HepG2 (cell line): ENCODE measurements around the gene STXBP4. TPM values are rescaled to one million over a fixed set of nuclear protein-coding genes. Genes with fewer than 3 reads are reported as not detected.

Experiments
- ATAC-seq: fragments of 200-7000 bp; cut with Tn5 transposase; 3 replicates; pipeline ENCODE4 v1.9.1; 2020; ENCODE audit warnings: mild to moderate bottlenecking, moderate library complexity
- BruUV-seq: library from RNA; stranded (reverse); fragments of 400-500 nt; replicated peaks from 2 replicates; lab custom pipeline; 2021; lab: Mats Ljungman, UMichigan
- CTCF ChIA-PET: fragments of 300-600 bp; formaldehyde crosslinking; extraction: SDS; loops from one replicate; lab custom pipeline; 2021; ENCODE audit warnings: low total read pairs, inconsistent platforms, low intra/inter-chr PET ratio; lab: Yijun Ruan, JAX
- POLR2A ChIA-PET: fragments of 350-600 bp; sonication (Branson Sonifier 250); formaldehyde crosslinking; loops from one replicate; lab custom pipeline; 2020; ENCODE audit warnings: antibody characterized with exemption, inconsistent platforms; lab: Yijun Ruan, JAX
- DNase-seq: peaks from one replicate; pipeline ENCODE4 v3.0.0-alpha.2; 2015; ENCODE audit warnings: low spot score
- FAIRE-seq: peaks from 3 replicates; lab custom pipeline; 2011; peaks lifted over from hg19 to GRCh38; lab: Jason Lieb, UNC
- H2AFZ ChIP-seq: one replicate; pipeline ENCODE4 v1.6.1; 2011; ENCODE audit warnings: low read length, inconsistent platforms
- H3K27ac ChIP-seq: fragments of 300-600 bp; 3 replicates; pipeline ENCODE4 v1.8.0; 2011; ENCODE audit warnings: mixed run types, mild to moderate bottlenecking, mixed read lengths, low read length, inconsistent platforms; ENCODE audit not compliant: insufficient read depth; ENCODE audit errors: extremely low read length
- H3K27me3 ChIP-seq, 2 experiments: fragments of 200-600 bp in 1 of 2; 2 replicates in 1 of 2; 3 replicates in 1 of 2; pipeline versions ENCODE4 v1.6.0 to v1.8.0; 2011; ENCODE audit warnings: low read length in 2 of 2, mild to moderate bottlenecking in 2 of 2, moderate library complexity in 2 of 2, inconsistent platforms in 1 of 2; ENCODE audit not compliant: insufficient read depth in 2 of 2, control insufficient read depth in 1 of 2
- H3K36me3 ChIP-seq, 2 experiments: fragments of 200-600 bp in 1 of 2; replicated peaks in 1 of 2; 2 replicates in 1 of 2; 3 replicates in 1 of 2; pipeline versions ENCODE4 v1.5.1 to v1.8.0; 2011; ENCODE audit warnings: low read length in 2 of 2, inconsistent platforms in 1 of 2; ENCODE audit not compliant: insufficient read depth in 2 of 2, control insufficient read depth in 1 of 2
- H3K4me1 ChIP-seq: 2 replicates; pipeline ENCODE4 v1.5.1; 2012; ENCODE audit warnings: low read length, inconsistent platforms; ENCODE audit not compliant: insufficient read depth
- H3K4me2 ChIP-seq: 2 replicates; pipeline ENCODE4 v1.6.0; 2011; ENCODE audit warnings: low read depth, low read length, inconsistent platforms
- H3K4me3 ChIP-seq, 3 experiments: fragments of 200-600 bp in 1 of 3; sonication (generic), shearing (Covaris generic) in 1 of 3; replicated peaks in 1 of 3; 2 replicates each; pipeline ENCODE4 v1.5.1; 2011 to 2016; ENCODE audit warnings: low read length in 3 of 3, inconsistent platforms in 2 of 3, low read depth in 2 of 3, mild to moderate bottlenecking in 2 of 3, control low read depth in 1 of 3, mixed read lengths in 1 of 3; ENCODE audit not compliant: insufficient read depth in 1 of 3
- H3K79me2 ChIP-seq: one replicate; pipeline ENCODE4 v1.6.1; 2011; ENCODE audit warnings: low read length, inconsistent platforms; ENCODE audit not compliant: insufficient read depth
- H3K9ac ChIP-seq: 2 replicates; pipeline ENCODE4 v1.6.0; 2011; ENCODE audit warnings: mild to moderate bottlenecking, low read depth, low read length, inconsistent platforms; ENCODE audit not compliant: insufficient read depth
- H3K9me3 ChIP-seq: 2 replicates; pipeline ENCODE4 v1.5.1; 2012; ENCODE audit warnings: mild to moderate bottlenecking, low read length
- H4K20me1 ChIP-seq: 2 replicates; pipeline ENCODE4 v1.6.0; 2011; ENCODE audit warnings: inconsistent platforms, mild to moderate bottlenecking, low read length, moderate library complexity; ENCODE audit not compliant: insufficient read depth
- AGO2 ChIP-seq: fragments of 200-400 bp; formaldehyde crosslinking; optimal IDR thresholded peaks from 2 replicates; pipeline ENCODE3; 2017; ENCODE audit warnings: mild to moderate bottlenecking, low read depth, low read length, moderate library complexity
- ARNT ChIP-seq: fragments of 450-650 bp; IDR thresholded peaks from 2 replicates; pipeline ENCODE4 v1.6.1; 2017
- CCAR2 ChIP-seq: fragments of 200-400 bp; formaldehyde crosslinking; optimal IDR thresholded peaks from 2 replicates; pipeline ENCODE3; 2018; ENCODE audit warnings: low read depth, mild to moderate bottlenecking, low read length, moderate library complexity
- HOXA9 ChIP-seq: sonication (generic); formaldehyde crosslinking; IDR thresholded peaks from 2 replicates; pipeline ENCODE4 v1.8.1; 2022; ENCODE audit warnings: missing genetic modification reagents, mild to moderate bottlenecking, moderate library complexity, borderline replicate concordance
- NONO ChIP-seq, 2 experiments: fragments of 450-650 bp in 1 of 2; sonication (generic) in 1 of 2; formaldehyde crosslinking in 1 of 2; IDR thresholded peaks in 1 of 2; conservative IDR thresholded peaks in 1 of 2; 2 replicates each; pipeline versions ENCODE4 v1.6.1 to v1.8.0; 2017 to 2022; ENCODE audit warnings: mild to moderate bottlenecking in 1 of 2, missing genetic modification reagents in 1 of 2, moderate library complexity in 1 of 2
- PAF1 ChIP-seq: IDR thresholded peaks from 2 replicates; pipeline ENCODE4 v1.6.1; 2016; ENCODE audit warnings: missing genetic modification reagents, missing compliant biosample characterization
- POLR2G ChIP-seq: fragments of 200-400 bp; formaldehyde crosslinking; IDR thresholded peaks from 2 replicates; pipeline ENCODE4 v1.6.1; 2018; ENCODE audit warnings: mild to moderate bottlenecking, low read depth, low read length, moderate library complexity
- RBM22 ChIP-seq: fragments of 200-400 bp; formaldehyde crosslinking; optimal IDR thresholded peaks from 2 replicates; pipeline ENCODE3; 2017; ENCODE audit warnings: mild to moderate bottlenecking, low read length, moderate library complexity
- SP140L ChIP-seq: sonication (generic); formaldehyde crosslinking; IDR thresholded peaks from 2 replicates; pipeline ENCODE4 v1.4.0; 2020; ENCODE audit warnings: missing genetic modification reagents, borderline replicate concordance
- TAF1 ChIP-seq: sonication (generic); formaldehyde crosslinking; IDR thresholded peaks from 2 replicates; pipeline ENCODE4 v1.4.0; 2020; ENCODE audit warnings: missing genetic modification reagents
- USF2 ChIP-seq, 2 experiments: sonication (generic) in 1 of 2; formaldehyde crosslinking in 1 of 2; IDR thresholded peaks; 2 replicates each; pipeline versions ENCODE4 v1.5.1 to v1.6.1; 2011 to 2020; ENCODE audit warnings: borderline replicate concordance in 1 of 2, low read depth in 1 of 2, low read length in 1 of 2, mild to moderate bottlenecking in 1 of 2, missing genetic modification reagents in 1 of 2, moderate library complexity in 1 of 2
- ZNF232 ChIP-seq: sonication (generic); formaldehyde crosslinking; IDR thresholded peaks from 2 replicates; pipeline ENCODE4 v1.4.0; 2020; ENCODE audit warnings: missing genetic modification reagents, borderline replicate concordance
- ZNF343 ChIP-seq: sonication (generic); formaldehyde crosslinking; IDR thresholded peaks from 2 replicates; pipeline ENCODE4 v1.4.0; 2020; ENCODE audit warnings: mild to moderate bottlenecking, missing genetic modification reagents
- ZNF605 ChIP-seq: sonication (generic); formaldehyde crosslinking; IDR thresholded peaks from 2 replicates; pipeline ENCODE4 v1.8.0; 2022; ENCODE audit warnings: mild to moderate bottlenecking, missing genetic modification reagents
- ZNF616 ChIP-seq: sonication (generic); formaldehyde crosslinking; IDR thresholded peaks from 2 replicates; pipeline ENCODE4 v1.5.0; 2020; ENCODE audit warnings: low read depth, mild to moderate bottlenecking, missing genetic modification reagents
- ZNF878 ChIP-seq: sonication (generic); formaldehyde crosslinking; IDR thresholded peaks from 2 replicates; pipeline ENCODE4 v1.8.1; 2023; ENCODE audit warnings: mild to moderate bottlenecking, missing genetic modification reagents, moderate library complexity
- WGBS: methylation state at CpG from one replicate; pipeline ENCODE4 v1.1.6; 2017; ENCODE audit warnings: low lambda C conversion rate; 5-methylcytosine and 5-hydroxymethylcytosine counted together
- in situ Hi-C: cut with HindIII; loops from 2 replicates; pipeline ENCODE4 v1.10.0; 2017; ENCODE audit warnings: low pct_unique_long_range_greater_than_20kb; ENCODE audit not compliant: extremely low pct_ligation_motif_present
- intact Hi-C: fragments of 100-400 bp; cut with micrococcal nuclease; formaldehyde crosslinking; loops from one replicate; pipeline ENCODE4 v1.10.0; 2022; ENCODE audit not compliant: unreplicated experiment
- polyA plus RNA-seq, 8 experiments: library from polyadenylated mRNA; depleted of rRNA in 3 of 8; stranded (reverse) in 7 of 8; unstranded in 1 of 8; fragments of >200 nt; fragmentation: Illumina TruSeq in 4 of 8; extraction: Trizol in 4 of 8; gene quantifications; 2 replicates each; pipeline versions ENCODE4 v1.2.1 to v1.2.3, GENCODE V29; 2011 to 2016; ENCODE audit warnings: low read depth in 4 of 8, missing spikeins in 1 of 8, mixed read lengths in 1 of 8; ENCODE audit not compliant: insufficient read depth in 1 of 8
- total RNA-seq, 5 experiments: library from RNA; depleted of rRNA; stranded (reverse); fragments of >200 nt; fragmentation: Illumina TruSeq; extraction: Trizol; gene quantifications; 2 replicates each; pipeline ENCODE4 v1.2.3, GENCODE V29; 2016; ENCODE audit warnings: low read depth in 1 of 5

The STXBP4 gene
- total and polyA plus RNA-seq, 2 of the 13 experiments (the other 11 are each of a cell fraction or from before 2014, with no cell fraction given), result 8.5 to 36.1 TPM

DNA sequence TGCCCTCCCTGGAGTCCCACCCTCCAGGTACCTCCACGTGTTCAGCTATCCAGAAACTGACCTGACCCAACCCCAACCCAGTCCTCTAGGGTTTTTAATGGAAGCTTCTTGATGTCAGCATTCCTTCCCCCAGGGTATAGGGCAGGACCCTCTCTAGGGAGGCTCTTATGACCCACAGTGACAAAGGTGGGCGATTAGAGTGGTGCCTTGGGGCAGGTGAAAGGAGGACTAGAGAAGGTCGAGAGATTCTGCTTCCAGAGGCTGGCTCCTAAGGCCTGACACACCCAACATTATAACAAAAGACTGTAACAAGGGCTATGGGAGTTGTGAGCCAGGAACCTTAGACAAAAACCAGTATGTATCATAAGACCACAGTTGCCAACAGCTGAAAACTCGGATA, 17.3 kb upstream of the STXBP4 start:
- Histone ChIP-seq H3K9me3 (no peaks in the 10 kb centered on the region), H3K9ac (no peak overlapping the region), H3K36me3 (peaks cover 15 to 37% of the 10 kb centered on the region in 2 experiments), H2AFZ (no peak overlapping the region), H3K4me1 (peaks cover 19% of the 10 kb centered on the region), H3K27me3 (no peaks in the 10 kb centered on the region), H3K79me2 (no peaks in the 10 kb centered on the region), H4K20me1 (no peaks in the 10 kb centered on the region), H3K27ac (no peak overlapping the region), H3K4me2 (no peak overlapping the region), H3K4me3 (no peak overlapping the region)
- no peak for DNase-seq
- ATAC-seq, result no peak
- TF ChIP-seq ZNF616 (CRISPR knock-in tag) (no peak), RBM22 (peak; percentile 51), USF2 (IDR thresholded peaks at IDR 0.05; ENCODE audit: low read depth, low read length) (no peak), USF2 (CRISPR knock-in tag; IDR thresholded peaks at IDR 0.05; ENCODE audit: borderline replicate concordance) (no peak), CCAR2 (no peak), POLR2G (peak; percentile 14; the same call in 1 of the 2 replicates)
- CTCF ChIA-PET, result no interaction called here
- no peak for FAIRE-seq
- POLR2A ChIA-PET, result no interaction called here
- BruUV-seq, result no TSS peak
- WGBS, result 99% methylated on average over 4 of the region's 4 CpGs
- intact Hi-C loops (no loop called here), in situ Hi-C loops (no loop called here)

- FAIRE-seq (no peak), DNase-seq (no peak), ATAC-seq (no peak; the same call in 2 of the 3 replicates)
- CTCF ChIA-PET, result no interaction called here
- peak; percentile 52 for TF ChIP-seq RBM22
- peak; percentile 16; the same call in 1 of the 2 replicates for TF ChIP-seq ZNF605 (CRISPR knock-in tag)
- peak; percentile 89 for TF ChIP-seq AGO2
- no peak for TF ChIP-seq ZNF232
- TF ChIP-seq ARNT, result no peak
- TF ChIP-seq SP140L, result no peak
- no peak for TF ChIP-seq ZNF878 (CRISPR knock-in tag)
- 0 out of 2 replicates have a peak, but pooled peaks have one; percentile 13 for TF ChIP-seq ZNF343 (CRISPR knock-in tag)
- peak; percentile 15; the same call in 1 of the 2 replicates for TF ChIP-seq PAF1 (CRISPR knock-in tag)
- TF ChIP-seq NONO (IDR thresholded peaks at IDR 0.05), result no peak
- TF ChIP-seq NONO (CRISPR knock-in tag; conservative IDR thresholded peaks at IDR 0.05), result peak; percentile 33; the same call in 1 of the 2 replicates
- no peak for TF ChIP-seq HOXA9 (CRISPR knock-in tag)
- no peak for TF ChIP-seq TAF1 (CRISPR knock-in tag)
- no TSS peak for BruUV-seq
- H3K9me3 ChIP-seq, result no peaks in the 10 kb centered on the region
- H3K4me1 ChIP-seq, result no peaks in the 10 kb centered on the region
- no peak overlapping the region for H3K4me3 ChIP-seq
- H3K4me2 ChIP-seq, result no peak overlapping the region
- peaks cover 11 to 69% of the 10 kb centered on the region in 2 experiments for H3K36me3 ChIP-seq
- no peak overlapping the region for H2AFZ ChIP-seq
- H3K27me3 ChIP-seq, result no peaks in the 10 kb centered on the region
- H3K79me2 ChIP-seq, result no peaks in the 10 kb centered on the region
- H4K20me1 ChIP-seq, result no peaks in the 10 kb centered on the region; the same call in 1 of the 2 replicates
- H3K9ac ChIP-seq, result no peak overlapping the region
- 99% methylated on average over 3 of the region's 3 CpGs for WGBS
- in situ Hi-C loops (no loop called here), intact Hi-C loops (no loop called here)
- POLR2A ChIA-PET, result no interaction called here
- no peak overlapping the region for H3K27ac ChIP-seq
Observed at GRCh38 chr17:54956791-54957190, 11.8 kb upstream of the STXBP4 start.
